H1 (cell line): ENCODE data around the gene CHRDL2. TPM values are rescaled to one million over a fixed set of nuclear protein-coding genes. Genes with fewer than 3 reads are reported as not detected.

ENCODE experiments used
- CTCF ChIA-PET: fragments of 300-600 bp; sonication (Branson Sonifier 250); formaldehyde crosslinking; loops from one replicate; lab custom pipeline; 2021; ENCODE audit not compliant: partially characterized antibody; lab: Charles Lee
- POLR2A ChIA-PET: fragments of 300-600 bp; sonication (Branson Sonifier 250); formaldehyde crosslinking; loops from one replicate; lab custom pipeline; 2021; ENCODE audit warnings: inconsistent platforms; ENCODE audit not compliant: partially characterized antibody; lab: Charles Lee
- DNase-seq, 2 experiments: peaks; one replicate each; pipeline versions ENCODE4 v3.0.0 to v3.0.0-alpha.2; 2010 to 2022; ENCODE audit warnings: low spot score in 2 of 2, low read depth in 1 of 2, mixed read lengths in 1 of 2
- FAIRE-seq: peaks from 2 replicates; lab custom pipeline; 2011; peaks lifted over from hg19 to GRCh38; lab: Jason Lieb, UNC
- H2AFZ ChIP-seq: 2 replicates; pipeline ENCODE4 v1.8.1; 2012; ENCODE audit warnings: low read length, inconsistent platforms
- H2AK5ac ChIP-seq: 2 replicates; pipeline ENCODE4 v1.6.1; 2013; ENCODE audit warnings: low read depth, low read length
- H2BK120ac ChIP-seq: replicated peaks from 2 replicates; pipeline ENCODE3; 2013; ENCODE audit warnings: low read depth, low read length, inconsistent platforms
- H2BK12ac ChIP-seq: 2 replicates; pipeline ENCODE4 v1.6.1; 2013; ENCODE audit warnings: low read depth, low read length
- H2BK15ac ChIP-seq: 2 replicates; pipeline ENCODE4 v1.6.1; 2013; ENCODE audit warnings: low read length
- H2BK20ac ChIP-seq: 2 replicates; pipeline ENCODE4 v1.6.1; 2013; ENCODE audit warnings: low read length
- H2BK5ac ChIP-seq: 2 replicates; pipeline ENCODE4 v1.6.1; 2013; ENCODE audit warnings: low read depth, low read length
- H3K14ac ChIP-seq: 2 replicates; pipeline ENCODE4 v1.6.1; 2013; ENCODE audit warnings: inconsistent platforms; ENCODE audit not compliant: insufficient read length
- H3K18ac ChIP-seq: 2 replicates; pipeline ENCODE4 v1.6.1; 2013; ENCODE audit warnings: low read length; ENCODE audit errors: extremely low read depth
- H3K23ac ChIP-seq: 2 replicates; pipeline ENCODE4 v1.6.1; 2013; ENCODE audit warnings: inconsistent platforms; ENCODE audit not compliant: insufficient read length
- H3K23me2 ChIP-seq: 2 replicates; pipeline ENCODE4 v1.6.1; 2013; ENCODE audit warnings: low read depth, low read length
- H3K27ac ChIP-seq: 2 replicates; pipeline ENCODE4 v1.6.1; 2011; ENCODE audit warnings: low read depth, low read length, inconsistent platforms
- H3K27me3 ChIP-seq, 4 experiments: replicated peaks in 1 of 4; 1 replicate in 1 of 4; 2 replicates in 3 of 4; pipeline versions ENCODE4 v1.6.1 to v1.8.1; 2011 to 2013; ENCODE audit warnings: low read length in 3 of 4, mild to moderate bottlenecking in 3 of 4, inconsistent platforms in 2 of 4, mixed read lengths in 2 of 4, moderate library complexity in 1 of 4; ENCODE audit not compliant: control insufficient read depth in 3 of 4, insufficient read depth in 3 of 4; ENCODE audit errors: extremely low read depth in 1 of 4
- H3K36me3 ChIP-seq, 4 experiments: 2 replicates each; pipeline versions ENCODE4 v1.6.1 to v1.8.1; 2011 to 2013; ENCODE audit warnings: mild to moderate bottlenecking in 4 of 4, low read length in 3 of 4, moderate library complexity in 2 of 4, control low read depth in 1 of 4, inconsistent platforms in 1 of 4; ENCODE audit not compliant: insufficient read depth in 4 of 4, control insufficient read depth in 2 of 4
- H3K4ac ChIP-seq: replicated peaks from 2 replicates; pipeline ENCODE3; 2013; ENCODE audit warnings: low read length, low read depth, mixed read lengths, inconsistent platforms; ENCODE audit not compliant: insufficient read length
- H3K4me1 ChIP-seq, 4 experiments: replicated peaks in 1 of 4; 1 replicate in 1 of 4; 2 replicates in 3 of 4; pipeline versions ENCODE4 v1.6.1 to v1.8.1; 2011 to 2013; ENCODE audit warnings: low read length in 3 of 4, inconsistent platforms in 2 of 4, mixed read lengths in 1 of 4; ENCODE audit not compliant: insufficient read depth in 4 of 4, control insufficient read depth in 3 of 4
- H3K4me2 ChIP-seq, 2 experiments: 2 replicates each; pipeline versions ENCODE4 v1.6.1 to v1.8.1; 2011 to 2013; ENCODE audit warnings: low read depth in 2 of 2, low read length in 2 of 2, control low read depth in 1 of 2, inconsistent platforms in 1 of 2, mild to moderate bottlenecking in 1 of 2; ENCODE audit not compliant: insufficient read depth in 1 of 2
- H3K4me3 ChIP-seq, 4 experiments: fragments of 200-600, 300-600 bp in 1 of 4; sonication (generic), shearing (Covaris generic), sonication (Bioruptor Twin) in 1 of 4; 2 replicates each; pipeline versions ENCODE4 v1.5.1 to v1.8.1; 2011 to 2016; ENCODE audit warnings: low read length in 4 of 4, low read depth in 3 of 4, control low read depth in 2 of 4, inconsistent platforms in 2 of 4, mild to moderate bottlenecking in 2 of 4, mixed read lengths in 1 of 4, moderate library complexity in 1 of 4; ENCODE audit not compliant: insufficient read depth in 2 of 4; ENCODE audit errors: extremely low read depth in 1 of 4
- H3K56ac ChIP-seq: replicated peaks from 2 replicates; pipeline ENCODE3; 2013; ENCODE audit warnings: low read depth, mild to moderate bottlenecking, mixed read lengths, low read length, inconsistent platforms; ENCODE audit not compliant: insufficient read length
- H3K79me1 ChIP-seq: 2 replicates; pipeline ENCODE4 v1.6.1; 2013; ENCODE audit warnings: low read depth, low read length, control low read depth
- H3K79me2 ChIP-seq, 2 experiments: 2 replicates each; pipeline versions ENCODE4 v1.6.1 to v1.8.1; 2012 to 2013; ENCODE audit warnings: low read length in 2 of 2, mild to moderate bottlenecking in 2 of 2, inconsistent platforms in 1 of 2; ENCODE audit not compliant: insufficient read depth in 2 of 2, control insufficient read depth in 1 of 2
- H3K9ac ChIP-seq, 4 experiments: replicated peaks in 1 of 4; 1 replicate in 1 of 4; 2 replicates in 3 of 4; pipeline versions ENCODE4 v1.6.1 to v1.8.1; 2011 to 2013; ENCODE audit warnings: low read depth in 3 of 4, low read length in 3 of 4, control low read depth in 2 of 4, mild to moderate bottlenecking in 2 of 4, moderate library complexity in 2 of 4, inconsistent platforms in 1 of 4; ENCODE audit errors: extremely low read depth in 1 of 4
- H3K9me3 ChIP-seq, 2 experiments: 2 replicates each; pipeline versions ENCODE4 v1.6.1 to v1.8.1; 2012 to 2013; ENCODE audit warnings: mild to moderate bottlenecking in 2 of 2, moderate library complexity in 2 of 2, control low read depth in 1 of 2, inconsistent platforms in 1 of 2, low read depth in 1 of 2, low read length in 1 of 2, mixed read lengths in 1 of 2; ENCODE audit not compliant: insufficient read depth in 2 of 2
- H4K20me1 ChIP-seq, 2 experiments: replicated peaks in 1 of 2; 2 replicates each; pipeline versions ENCODE3 to v1.8.1; 2011 to 2013; ENCODE audit warnings: inconsistent platforms in 2 of 2, low read length in 2 of 2, mild to moderate bottlenecking in 1 of 2; ENCODE audit not compliant: insufficient read depth in 2 of 2, control insufficient read depth in 1 of 2
- H4K5ac ChIP-seq: 2 replicates; pipeline ENCODE4 v1.6.1; 2013; ENCODE audit warnings: low read length, low read depth, mixed read lengths, inconsistent platforms; ENCODE audit not compliant: insufficient read length
- H4K8ac ChIP-seq: 2 replicates; pipeline ENCODE4 v1.8.0; 2013; ENCODE audit warnings: mild to moderate bottlenecking, moderate library complexity, low read length, inconsistent platforms; ENCODE audit not compliant: insufficient read depth; ENCODE audit errors: extremely low read depth
- H4K91ac ChIP-seq: replicated peaks from 2 replicates; pipeline ENCODE3; 2013; ENCODE audit warnings: low read length, mixed read lengths, inconsistent platforms; ENCODE audit not compliant: insufficient read length
- BCL11A ChIP-seq, 2 experiments: IDR thresholded peaks; one replicate each; pipeline ENCODE4 v1.6.1; 2011; ENCODE audit warnings: low read depth in 2 of 2, low read length in 2 of 2, mild to moderate bottlenecking in 2 of 2
- KDM1A ChIP-seq: fragments of 200-600, 300-600 bp; sonication (generic); IDR thresholded peaks from 2 replicates; pipeline ENCODE4 v1.7.1; 2016; ENCODE audit warnings: mild to moderate bottlenecking, low read length, borderline replicate concordance
- POLR2AphosphoS5 ChIP-seq: IDR thresholded peaks from 2 replicates; pipeline ENCODE4 v1.6.1; 2011; ENCODE audit warnings: low read depth, low read length
- SAP30 ChIP-seq: fragments of 300-600 bp; sonication (generic); IDR thresholded peaks from 2 replicates; pipeline ENCODE4 v1.7.1; 2012; ENCODE audit warnings: low read length, moderate library complexity, mild to moderate bottlenecking, inconsistent platforms; ENCODE audit not compliant: insufficient read depth, insufficient replicate concordance
- TAF7 ChIP-seq: optimal IDR thresholded peaks from 2 replicates; pipeline ENCODE3; 2011; ENCODE audit warnings: low read depth, mild to moderate bottlenecking, inconsistent platforms, low read length, moderate library complexity, borderline replicate concordance
- WGBS, 2 experiments: shearing (Covaris generic) in 1 of 2; methylation state at CpG; one replicate each; pipeline versions ENCODE4 v1.1.6 to v1.1.7; 2013 to 2015; ENCODE audit warnings: low lambda C conversion rate in 2 of 2, mixed read lengths in 2 of 2, inconsistent platforms in 1 of 2, low coverage in 1 of 2, missing lambda C conversion rate in 1 of 2; ENCODE audit not compliant: insufficient replicate concordance in 2 of 2, insufficient coverage in 1 of 2, insufficient read length in 1 of 2; ENCODE audit errors: extremely low coverage in 1 of 2, missing lambda C conversion rate in 1 of 2; 5-methylcytosine and 5-hydroxymethylcytosine counted together
- polyA plus RNA-seq, 7 experiments: library from polyadenylated mRNA; depleted of rRNA in 3 of 7; stranded (reverse) in 5 of 7; unstranded in 2 of 7; fragments of >200 nt in 5 of 7; fragments of 200-250 nt in 2 of 7; gene quantifications; 1 replicate in 5 of 7; 2 replicates in 1 of 7; 4 replicates in 1 of 7; pipeline versions ENCODE4 v1.2.1 to v1.2.3, GENCODE V29; 2011 to 2013; ENCODE audit warnings: missing spikeins in 2 of 7, mixed read lengths in 2 of 7
- total RNA-seq: library from RNA; stranded (reverse); fragmentation: NEBNext Ultra II Directional; extraction: Animal tissue kit (Norgen Biotek cat#: 25700); gene quantifications from 2 replicates; pipeline ENCODE4 v1.2.1, GENCODE V29; 2021

CHRDL2 gene
- total and polyA plus RNA-seq, 2 of the 8 experiments (the other 6 are each of a cell fraction or from before 2014, with no cell fraction given) = 0.26 to 0.48 TPM

DNA sequence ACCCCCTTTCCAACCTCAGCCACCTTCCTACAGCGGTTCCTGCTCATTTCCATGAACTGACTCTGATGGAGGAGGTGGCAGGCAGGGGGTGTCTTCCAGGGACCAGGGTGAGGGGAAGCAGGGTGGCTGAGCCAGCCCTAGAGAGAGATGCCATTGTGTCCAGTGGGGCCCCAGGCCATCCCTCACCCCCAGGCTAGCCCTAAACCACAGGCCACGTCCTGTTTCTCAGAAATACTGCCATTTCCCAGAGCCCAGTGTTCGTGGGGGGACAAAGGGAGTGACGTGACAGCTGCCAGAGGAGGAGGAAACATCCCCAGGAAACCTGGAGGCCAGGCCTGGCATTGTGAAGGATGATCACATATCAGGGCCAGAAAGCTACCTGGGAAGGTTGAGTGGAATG, 39.5 kb downstream of the CHRDL2 start:
- Histone ChIP-seq H3K27ac (no peak overlapping the region), H4K8ac (no peak overlapping the region), H3K27me3 (no peaks in the 10 kb centered on the region; a peak in 1 of 7 replicates), H2BK20ac (no peak overlapping the region), H4K91ac (no peak overlapping the region), H3K4ac (no peak overlapping the region), H2BK12ac (no peak overlapping the region), H3K4me2 (no peak overlapping the region), H3K36me3 (no peaks in the 10 kb centered on the region), H2AFZ (no peak overlapping the region), H3K4me1 (peaks cover 0 to 4% (median 2%) of the 10 kb centered on the region in 4 experiments; a peak in 2 of 7 replicates), H3K56ac (no peak overlapping the region), H4K20me1 (no peaks in the 10 kb centered on the region), H3K9ac (no peak overlapping the region), H3K9me3 (no peaks in the 10 kb centered on the region), H3K79me1 (no peaks in the 10 kb centered on the region), H3K23ac (no peak overlapping the region), H2BK120ac (no peak overlapping the region), H3K4me3 (no peak overlapping the region), H3K23me2 (no peaks in the 10 kb centered on the region), H3K14ac (no peak overlapping the region), H3K18ac (no peak overlapping the region), H2BK15ac (no peak overlapping the region), H2AK5ac (no peak overlapping the region), H4K5ac (no peak overlapping the region), H3K79me2 (no peaks in the 10 kb centered on the region), H2BK5ac (no peak overlapping the region)
- DNase-seq = no peak
- ChIA-PET POLR2A (no interaction called here), CTCF (interaction anchor here (1.1 to 3.9 kb wide), 3 partner anchors 9 to 14 kb away, joined by 3 to 44 read pairs (median 5); no protein-coding TSS in a partner anchor)
- TF ChIP-seq TAF7 (no peak), POLR2AphosphoS5 (no peak), BCL11A (IDR thresholded peaks at IDR 0.05; ENCODE audit: low read depth in 2 of 2, low read length in 2 of 2) (no peak), SAP30 (no peak), KDM1A (no peak)
- 83% methylated on average over 4 of the region's 4 CpGs; no CpG with 5 or more reads in 1 of the 2 experiments for WGBS, 2 experiments
- FAIRE-seq = no peak
